Stomach (tissue), 4 donors: ENCODE results near the gene RHO.

Source experiments
- CTCF ChIP-seq, 7 experiments: fragments of 450-650 bp in 4 of 7; fragments of 200-600 bp in 3 of 7; sonication (generic) in 3 of 7; IDR thresholded peaks; one replicate each; pipeline ENCODE4 v1.5.1; 2016 to 2019; ENCODE audit warnings: antibody characterized with exemption in 7 of 7, control low read depth in 2 of 7, mild to moderate bottlenecking in 1 of 7
- EP300 ChIP-seq: sonication (generic); formaldehyde crosslinking; IDR thresholded peaks from one replicate; pipeline ENCODE4 v1.6.1; 2017; ENCODE audit warnings: antibody characterized with exemption
- POLR2A ChIP-seq, 4 donors: fragments of 450-650 bp; IDR thresholded peaks; one replicate each; pipeline ENCODE4 v1.6.1; 2016; ENCODE audit warnings: antibody characterized with exemption in 4 of 4, control low read depth in 2 of 4, mild to moderate bottlenecking in 1 of 4, moderate library complexity in 1 of 4
- POLR2AphosphoS5 ChIP-seq, 3 donors: sonication (generic); formaldehyde crosslinking; IDR thresholded peaks; one replicate each; pipeline ENCODE4 v1.6.1; 2016; ENCODE audit warnings: antibody characterized with exemption in 3 of 3

- TF ChIP-seq CTCF (IDR thresholded peaks at IDR 0.05) (no peak), POLR2A (IDR thresholded peaks at IDR 0.05) (no peak), POLR2AphosphoS5 (IDR thresholded peaks at IDR 0.05) (no peak), EP300 (no peak)
Observed at GRCh38 chr3:129548104-129548965, 19.9 kb downstream of the RHO start.
